GM12873 (cell line): ENCODE data around the gene COL4A4.

ENCODE experiments used
- CTCF ChIP-seq: IDR thresholded peaks from 2 replicates; pipeline ENCODE4 v1.5.1; 2012; ENCODE audit warnings: low read depth, mild to moderate bottlenecking, moderate library complexity, low read length, control low read depth; ENCODE audit not compliant: insufficient read depth; ENCODE audit errors: missing control alignments

Gene COL4A4

GRCh38 chr2:227163998-227164762, at the start of gene COL4A4, which contains the start of gene COL4A3:
Gene COL4A4, minus strand, starts transcription at chr2:227164205. Its CDS starts 16,722 bp downstream, at chr2:227147483.
Gene COL4A3, plus strand, starts transcription at chr2:227164624. Its CDS starts 103 bp downstream, at chr2:227164727.
- no peak for TF ChIP-seq CTCF

GRCh38 chr2:227207573-227207972, 43.6 kb upstream of the COL4A4 start:
- no peak for TF ChIP-seq CTCF

GRCh38 chr2:227206406-227206805, 42.4 kb upstream of the COL4A4 start:
- no peak for TF ChIP-seq CTCF

GRCh38 chr2:227205701-227206100, 41.7 kb upstream of the COL4A4 start:
- no peak for TF ChIP-seq CTCF

- TF ChIP-seq CTCF, result no peak
Observed at GRCh38 chr2:227204452-227204851, 40.4 kb upstream of the COL4A4 start.

GRCh38 chr2:227201771-227202170, 37.8 kb upstream of the COL4A4 start:
- TF ChIP-seq CTCF, result no peak

- TF ChIP-seq CTCF, result no peak
Observed at GRCh38 chr2:227198866-227199265, 34.9 kb upstream of the COL4A4 start.
